Measurements from ENCODE around the gene POGLUT3.

GRCh38 chr11:108508653-108509593, 10.7 kb upstream of the POGLUT3 start:
- TF ChIP-seq CTCF (IDR thresholded peaks at IDR 0.05): no peak
- no peak for TF ChIP-seq POLR2A (IDR thresholded peaks at IDR 0.05)

Measured in uterus (tissue), 2 donors.